ENCODE data around the gene PKD1. TPM values are rescaled to one million over a fixed set of nuclear protein-coding genes. Genes with fewer than 3 reads are reported as not detected.

PKD1 gene
- total RNA-seq, 1 experiment from 2014 or later = 137 TPM

- RAD21 ChIA-PET (ENCODE audit: low non-redundant PET in 1 of 2, low total read pairs in 2 of 2, uncharacterized antibody in 2 of 2, unreplicated experiment in 2 of 2) = no interaction called here
- peaks cover 8 to 26% of the 10 kb centered on the region in 2 experiments; a peak in 2 of 4 replicates for H3K36me3 ChIP-seq (ENCODE audit: control insufficient read depth in 1 of 2, insufficient read depth in 2 of 2, low read length in 2 of 2)
- POLR2A ChIA-PET = interaction anchor here (1.4 kb wide), 1 partner anchor 22 kb away, joined by 6 read pairs; the partner anchor contains the start of gene TRAF7
These were observed 41.9 kb upstream of the PKD1 start for GRCh38 chr16:2177561-2177960.

More at GRCh38 chr16:2177561-2177960, 41.9 kb upstream of the PKD1 start:
- Histone ChIP-seq H3K4me1 (ENCODE audit: control insufficient read depth in 1 of 2, insufficient read depth in 2 of 2, low read length in 2 of 2) (peaks cover 0 to 5% of the 10 kb centered on the region in 2 experiments; a peak in 1 of 4 replicates), H3K4me2 (ENCODE audit: low read length) (no peak overlapping the region), H2AFZ (ENCODE audit: low read depth, low read length, poor library complexity, severe bottlenecking) (no peak overlapping the region), H3K27me3 (ENCODE audit: insufficient read depth, low read length) (no peaks in the 10 kb centered on the region), H4K20me1 (ENCODE audit: insufficient read depth) (no peaks in the 10 kb centered on the region), H3K79me2 (ENCODE audit: insufficient read depth, low read length) (no peaks in the 10 kb centered on the region), H3K9me3 (ENCODE audit: control insufficient read depth in 1 of 2, insufficient read depth in 1 of 2, low read depth in 1 of 2, low read length in 2 of 2) (no peaks in the 10 kb centered on the region), H3K9me2 (ENCODE audit: insufficient read depth) (no peaks in the 10 kb centered on the region), H3K9ac (ENCODE audit: low read length) (no peak overlapping the region), H3K27ac (ENCODE audit: low read depth, low read length) (no peak overlapping the region), H3K4me3 (replicated peaks in 1 of 2; ENCODE audit: low read depth in 1 of 2, low read length in 2 of 2) (no peak overlapping the region)
- TF ChIP-seq ZNF274 (IDR thresholded peaks at IDR 0.05; ENCODE audit: low read depth, low read length) (no peak), REST (IDR thresholded peaks at IDR 0.05; ENCODE audit: low read depth) (no peak), CBX3 (IDR thresholded peaks at IDR 0.05; ENCODE audit: low read depth) (no peak), SP1 (IDR thresholded peaks at IDR 0.05; ENCODE audit: low read depth) (no peak), ELF1 (IDR thresholded peaks at IDR 0.05; ENCODE audit: borderline replicate concordance, low read depth) (no peak), EZH2phosphoT487 (IDR thresholded peaks at IDR 0.05; ENCODE audit: borderline replicate concordance) (no peak), SRF (IDR thresholded peaks at IDR 0.05; ENCODE audit: low read depth) (no peak), EZH2 (IDR thresholded peaks at IDR 0.05) (no peak), ZFX (IDR thresholded peaks at IDR 0.05) (no peak), FOSL1 (IDR thresholded peaks at IDR 0.05; ENCODE audit: low read depth) (no peak), CEBPB (IDR thresholded peaks at IDR 0.05; ENCODE audit: low read depth) (no peak), TCF7L2 (IDR thresholded peaks at IDR 0.05; ENCODE audit: borderline replicate concordance, extremely low read depth, insufficient read depth, insufficient read length) (no peak), POLR2AphosphoS5 (IDR thresholded peaks at IDR 0.05; ENCODE audit: low read depth, low read length) (no peak), POLR2A (IDR thresholded peaks at IDR 0.05; ENCODE audit: borderline replicate concordance, extremely low read depth, insufficient read depth, insufficient read length) (no peak), RAD21 (IDR thresholded peaks at IDR 0.05; ENCODE audit: low read depth) (no peak)
- TF ChIP-seq, protein P1, sequence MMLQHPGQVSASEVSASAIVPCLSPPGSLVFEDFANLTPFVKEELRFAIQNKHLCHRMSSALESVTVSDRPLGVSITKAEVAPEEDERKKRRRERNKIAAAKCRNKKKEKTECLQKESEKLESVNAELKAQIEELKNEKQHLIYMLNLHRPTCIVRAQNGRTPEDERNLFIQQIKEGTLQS (IDR thresholded peaks at IDR 0.05) = no peak
- TF ChIP-seq, protein P2, sequence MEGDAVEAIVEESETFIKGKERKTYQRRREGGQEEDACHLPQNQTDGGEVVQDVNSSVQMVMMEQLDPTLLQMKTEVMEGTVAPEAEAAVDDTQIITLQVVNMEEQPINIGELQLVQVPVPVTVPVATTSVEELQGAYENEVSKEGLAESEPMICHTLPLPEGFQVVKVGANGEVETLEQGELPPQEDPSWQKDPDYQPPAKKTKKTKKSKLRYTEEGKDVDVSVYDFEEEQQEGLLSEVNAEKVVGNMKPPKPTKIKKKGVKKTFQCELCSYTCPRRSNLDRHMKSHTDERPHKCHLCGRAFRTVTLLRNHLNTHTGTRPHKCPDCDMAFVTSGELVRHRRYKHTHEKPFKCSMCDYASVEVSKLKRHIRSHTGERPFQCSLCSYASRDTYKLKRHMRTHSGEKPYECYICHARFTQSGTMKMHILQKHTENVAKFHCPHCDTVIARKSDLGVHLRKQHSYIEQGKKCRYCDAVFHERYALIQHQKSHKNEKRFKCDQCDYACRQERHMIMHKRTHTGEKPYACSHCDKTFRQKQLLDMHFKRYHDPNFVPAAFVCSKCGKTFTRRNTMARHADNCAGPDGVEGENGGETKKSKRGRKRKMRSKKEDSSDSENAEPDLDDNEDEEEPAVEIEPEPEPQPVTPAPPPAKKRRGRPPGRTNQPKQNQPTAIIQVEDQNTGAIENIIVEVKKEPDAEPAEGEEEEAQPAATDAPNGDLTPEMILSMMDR (IDR thresholded peaks at IDR 0.05 in 2 of 3, conservative IDR thresholded peaks at IDR 0.05 in 1 of 3; ENCODE audit: borderline replicate concordance in 1 of 3, insufficient read depth in 1 of 3, low read depth in 2 of 3, low read length in 2 of 3) = no peak
- TF ChIP-seq, protein P3, sequence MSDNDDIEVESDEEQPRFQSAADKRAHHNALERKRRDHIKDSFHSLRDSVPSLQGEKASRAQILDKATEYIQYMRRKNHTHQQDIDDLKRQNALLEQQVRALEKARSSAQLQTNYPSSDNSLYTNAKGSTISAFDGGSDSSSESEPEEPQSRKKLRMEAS (IDR thresholded peaks at IDR 0.05) = no peak
- TF ChIP-seq, protein P4, sequence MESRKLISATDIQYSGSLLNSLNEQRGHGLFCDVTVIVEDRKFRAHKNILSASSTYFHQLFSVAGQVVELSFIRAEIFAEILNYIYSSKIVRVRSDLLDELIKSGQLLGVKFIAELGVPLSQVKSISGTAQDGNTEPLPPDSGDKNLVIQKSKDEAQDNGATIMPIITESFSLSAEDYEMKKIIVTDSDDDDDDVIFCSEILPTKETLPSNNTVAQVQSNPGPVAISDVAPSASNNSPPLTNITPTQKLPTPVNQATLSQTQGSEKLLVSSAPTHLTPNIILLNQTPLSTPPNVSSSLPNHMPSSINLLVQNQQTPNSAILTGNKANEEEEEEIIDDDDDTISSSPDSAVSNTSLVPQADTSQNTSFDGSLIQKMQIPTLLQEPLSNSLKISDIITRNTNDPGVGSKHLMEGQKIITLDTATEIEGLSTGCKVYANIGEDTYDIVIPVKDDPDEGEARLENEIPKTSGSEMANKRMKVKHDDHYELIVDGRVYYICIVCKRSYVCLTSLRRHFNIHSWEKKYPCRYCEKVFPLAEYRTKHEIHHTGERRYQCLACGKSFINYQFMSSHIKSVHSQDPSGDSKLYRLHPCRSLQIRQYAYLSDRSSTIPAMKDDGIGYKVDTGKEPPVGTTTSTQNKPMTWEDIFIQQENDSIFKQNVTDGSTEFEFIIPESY (IDR thresholded peaks at IDR 0.05; ENCODE audit: extremely low read depth, insufficient replicate concordance, low read length) = no peak
- ATAC-seq (no peak), DNase-seq (ENCODE audit: low read depth, low spot score) (no peak)
- intact Hi-C loops (cut with micrococcal nuclease) = no loop called here
- TSS peak; percentile 78 for BruUV-seq (replicated peaks)
- CTCF ChIA-PET = no interaction called here

Measured in HCT116 (cell line).